ENCODE measurements around the gene IL22RA1.

The IL22RA1 gene

GRCh38 chr1:24142546-24143534 lies at the start of gene IL22RA1:
Gene IL22RA1, minus strand, starts transcription at chr1:24143140. Its CDS starts 58 bp downstream, at chr1:24143082.
- in situ Hi-C loops (cut with HindIII; ENCODE audit: low sequenced_read_pairs) = no loop called here
- DNase-seq (ENCODE audit: low read depth, low spot score) = no peak
- no peak within 1 kb of the TSS for H3K4me3 ChIP-seq (ENCODE audit: low read depth, low read length)
- TF ChIP-seq CTCF (IDR thresholded peaks at IDR 0.05; ENCODE audit: low read depth, low read length) = no peak

- in situ Hi-C loops (cut with HindIII; ENCODE audit: low sequenced_read_pairs) = loop anchor here (10.0 kb wide), 1 partner anchor 203 kb away; no protein-coding TSS in a partner anchor
- DNase-seq (ENCODE audit: low read depth, low spot score) = peak; percentile 37
- no peak for TF ChIP-seq CTCF (IDR thresholded peaks at IDR 0.05; ENCODE audit: low read depth, low read length)
Observed at GRCh38 chr1:24191860-24192259, 48.9 kb upstream of the IL22RA1 start.

GRCh38 chr1:24190983-24191461 lies 48.1 kb upstream of the IL22RA1 start:
- no peak overlapping the region for H3K4me3 ChIP-seq (ENCODE audit: low read depth, low read length)
- in situ Hi-C loops (cut with HindIII; ENCODE audit: low sequenced_read_pairs) = loop anchor here (10.0 kb wide), 1 partner anchor 204 kb away; no protein-coding TSS in a partner anchor
- no peak for DNase-seq (ENCODE audit: low read depth, low spot score)
- TF ChIP-seq CTCF (IDR thresholded peaks at IDR 0.05; ENCODE audit: low read depth, low read length) = no peak

More at GRCh38 chr1:24191860-24192259, 48.9 kb upstream of the IL22RA1 start:
- no peak overlapping the region for H3K4me3 ChIP-seq (ENCODE audit: low read depth, low read length)

- TF ChIP-seq CTCF (IDR thresholded peaks at IDR 0.05; ENCODE audit: low read depth, low read length) = no peak
- in situ Hi-C loops (cut with HindIII; ENCODE audit: low sequenced_read_pairs) = no loop called here
- no peak overlapping the region for H3K4me3 ChIP-seq (ENCODE audit: low read depth, low read length)
- DNase-seq (ENCODE audit: low read depth, low spot score) = no peak
Observed at GRCh38 chr1:24189528-24189927, 46.6 kb upstream of the IL22RA1 start.

- TF ChIP-seq CTCF (IDR thresholded peaks at IDR 0.05; ENCODE audit: low read depth, low read length) = no peak
- in situ Hi-C loops (cut with HindIII; ENCODE audit: low sequenced_read_pairs) = no loop called here
- no peak for DNase-seq (ENCODE audit: low read depth, low spot score)
- H3K4me3 ChIP-seq (ENCODE audit: low read depth, low read length) = peak within 1 kb of the TSS; percentile 40
Observed at GRCh38 chr1:24186993-24187790, 44.3 kb upstream of the IL22RA1 start, which contains the start of gene IFNLR1. Gene IFNLR1, minus strand, starts transcription at chr1:24187289. Its CDS starts 41 bp downstream, at chr1:24187248.

GRCh38 chr1:24186711-24186992 lies 43.7 kb upstream of the IL22RA1 start:
- H3K4me3 ChIP-seq (ENCODE audit: low read depth, low read length) = peak overlapping the region; percentile 40
- TF ChIP-seq CTCF (IDR thresholded peaks at IDR 0.05; ENCODE audit: low read depth, low read length) = no peak
- in situ Hi-C loops (cut with HindIII; ENCODE audit: low sequenced_read_pairs) = no loop called here
- no peak for DNase-seq (ENCODE audit: low read depth, low spot score)

Measured in astrocyte of the spinal cord (primary cell).